GM19372 (cell line): ENCODE measurements around the gene DPY19L1.
"Not testable (repeated sequence)": the region's sequence is repeated elsewhere in the genome, so short reads cannot be mapped to it uniquely, and the experiment has no call there.

ENCODE experiments used
- ATAC-seq: cut with Tn5 transposase; IDR thresholded peaks from one replicate; pipeline ENCODE4 v1.9.1; 2021; ENCODE audit warnings: mild to moderate bottlenecking, low read depth, moderate library complexity; ENCODE audit not compliant: unreplicated experiment

DPY19L1 gene

DNA sequence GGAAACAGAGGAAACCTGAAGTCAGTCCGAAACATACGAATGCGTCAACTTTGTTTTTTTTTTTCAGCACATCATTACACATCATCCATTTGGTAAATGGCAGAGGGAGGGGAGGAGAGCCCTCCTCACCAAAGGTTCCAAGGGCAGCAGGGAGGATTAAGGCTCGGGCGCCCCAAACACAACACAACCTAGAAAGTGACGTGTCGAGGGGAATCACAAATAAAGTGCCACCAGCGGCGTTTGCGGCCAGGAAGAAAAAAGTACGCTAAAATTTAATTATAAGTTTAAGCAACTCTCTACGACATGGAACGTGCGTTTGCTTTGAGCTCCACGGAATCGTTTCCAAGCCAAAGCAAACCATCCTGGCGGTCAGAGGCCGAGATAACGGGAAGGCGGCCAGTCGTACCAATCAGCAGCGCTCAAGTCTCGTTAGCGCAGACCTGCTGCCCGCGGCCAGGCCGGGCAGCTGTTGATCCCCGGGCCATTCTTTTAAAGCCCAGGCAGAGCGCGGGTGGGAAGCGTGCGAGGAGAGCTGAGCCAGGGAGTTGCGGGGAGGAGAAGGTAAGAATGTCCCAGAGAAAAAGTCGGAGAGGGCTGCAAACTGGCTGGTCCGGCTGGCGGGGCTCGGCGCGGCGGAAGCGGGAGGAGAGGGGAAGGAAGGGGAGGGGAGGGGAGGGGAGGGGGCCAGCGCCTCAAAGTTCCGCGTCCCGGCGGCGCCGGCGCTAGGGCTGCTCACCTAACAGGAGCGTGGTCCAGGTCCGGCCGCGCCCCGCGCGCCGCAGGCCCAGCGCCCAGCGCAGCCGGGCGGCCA, 719 bp downstream of the DPY19L1 start:
- peak; percentile 13 for ATAC-seq

DNA sequence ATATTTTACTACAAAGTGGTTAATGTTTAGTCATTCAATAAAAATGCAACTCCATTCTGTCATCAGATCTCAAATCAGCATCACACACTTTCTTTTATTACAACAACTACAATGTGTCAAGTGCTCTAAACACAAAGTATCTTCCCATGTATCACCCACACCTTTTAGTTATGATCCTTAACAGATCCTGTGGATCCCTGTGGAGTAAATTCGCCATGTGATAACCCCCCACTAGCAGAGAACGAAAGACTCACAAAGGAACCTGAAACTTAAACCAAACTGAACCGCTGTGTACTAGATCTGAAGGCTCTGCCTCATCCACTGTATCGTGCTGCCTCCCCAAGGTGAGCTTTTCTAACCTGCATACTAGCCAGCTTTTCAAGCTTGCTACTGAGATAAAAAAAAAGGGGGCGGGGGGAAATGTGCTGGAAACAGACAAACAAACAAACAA, 1.7 kb downstream of the DPY19L1 start:
- no peak for ATAC-seq

DNA sequence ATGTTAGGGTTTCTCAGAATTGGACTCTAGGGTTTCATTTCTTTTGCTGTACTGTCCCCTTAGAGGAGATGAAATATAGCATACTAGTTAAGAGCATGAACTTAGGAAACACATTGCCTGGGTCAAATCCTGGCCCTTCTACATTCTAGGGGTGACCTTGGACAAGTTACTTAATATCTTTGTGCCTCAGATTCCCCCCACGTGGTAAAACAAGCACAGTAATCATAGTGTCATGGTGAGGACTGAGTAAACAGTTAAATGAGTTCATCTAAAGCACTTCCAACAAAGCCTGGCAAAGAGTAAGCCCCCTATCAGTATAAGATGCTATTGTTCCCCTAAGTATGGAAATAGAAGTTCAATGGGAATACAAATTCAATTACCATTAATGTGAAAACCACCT, 5.1 kb downstream of the DPY19L1 start:
- ATAC-seq = no peak

DNA sequence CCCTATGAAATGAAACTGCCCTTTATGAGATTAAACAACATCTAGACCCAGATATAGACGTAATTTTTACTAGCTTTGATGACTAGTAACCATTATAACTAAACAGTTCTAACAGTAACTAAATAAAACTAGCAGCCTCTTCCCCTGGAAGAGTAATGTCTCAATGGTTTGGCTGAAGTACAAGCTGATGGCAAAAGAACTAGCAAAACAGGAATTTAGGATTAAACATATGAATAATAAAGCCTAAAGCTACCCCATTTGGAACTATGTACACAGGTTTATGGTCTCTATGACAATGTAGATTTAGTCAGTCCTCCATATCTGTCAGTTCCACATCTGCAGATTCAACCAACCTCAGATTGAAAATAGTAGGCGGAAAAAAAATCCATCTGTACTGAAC, 6.4 kb downstream of the DPY19L1 start:
- ATAC-seq = no peak

DNA sequence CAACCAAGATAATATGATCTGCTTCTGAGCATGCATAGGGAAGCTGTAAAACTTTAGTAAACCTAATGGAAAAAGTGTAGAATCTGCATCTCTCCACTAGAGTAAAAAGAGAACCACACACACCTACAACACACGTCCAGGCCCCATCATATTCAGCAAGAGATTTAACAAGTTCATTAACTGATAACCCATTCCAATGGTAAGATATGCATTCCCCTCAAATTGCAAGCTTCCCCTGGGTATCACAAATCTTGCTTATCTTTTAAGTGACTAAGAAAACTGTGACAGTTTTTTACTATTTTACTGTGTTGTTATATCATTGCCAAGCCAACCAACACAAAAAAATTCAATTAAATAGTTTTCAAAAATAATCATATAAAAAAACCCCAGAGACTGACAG, 8.0 kb downstream of the DPY19L1 start:
- no peak for ATAC-seq

DNA sequence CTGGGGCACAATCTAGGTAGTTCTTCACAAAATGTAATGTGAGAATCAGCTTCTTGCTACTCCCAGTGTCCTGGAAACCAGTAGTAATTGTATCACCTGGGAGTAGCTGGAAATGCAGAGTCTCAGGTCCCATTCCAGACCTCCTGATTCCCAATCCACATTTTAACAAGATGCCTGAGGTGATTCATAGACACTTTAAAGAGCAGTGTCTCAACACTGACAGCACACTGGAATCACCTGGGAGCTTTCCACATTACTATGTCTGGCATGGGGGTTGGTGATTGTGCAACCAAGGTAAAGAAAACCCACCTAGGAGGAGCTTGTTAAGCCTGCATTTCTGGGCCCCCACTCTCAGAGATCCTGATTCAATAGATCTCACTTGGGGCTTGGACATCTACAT, 11.1 kb downstream of the DPY19L1 start:
- ATAC-seq = no peak

DNA sequence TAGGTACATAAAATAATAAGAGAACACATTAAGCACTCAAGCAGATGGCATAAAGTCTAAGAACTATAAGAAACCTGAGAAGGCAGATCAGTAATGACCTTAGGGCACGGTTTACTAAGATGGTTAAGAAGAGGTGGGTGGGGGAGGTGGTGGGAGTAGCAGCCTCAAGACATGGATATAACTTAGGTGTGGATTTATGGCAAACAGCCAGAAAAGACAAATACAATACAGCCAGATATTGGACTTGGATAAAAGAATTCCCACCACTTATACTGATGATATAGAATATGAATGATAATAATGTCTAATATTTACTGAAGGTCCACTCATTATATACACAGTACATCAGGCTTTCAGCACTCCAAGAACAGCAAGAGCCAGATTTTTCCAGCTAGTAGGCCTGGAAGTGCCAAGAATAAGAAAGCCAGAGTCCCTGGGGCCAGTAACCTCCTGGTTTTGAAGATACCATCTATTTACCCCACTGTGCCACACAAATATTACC, 11.9 kb downstream of the DPY19L1 start:
- no peak for ATAC-seq

DNA sequence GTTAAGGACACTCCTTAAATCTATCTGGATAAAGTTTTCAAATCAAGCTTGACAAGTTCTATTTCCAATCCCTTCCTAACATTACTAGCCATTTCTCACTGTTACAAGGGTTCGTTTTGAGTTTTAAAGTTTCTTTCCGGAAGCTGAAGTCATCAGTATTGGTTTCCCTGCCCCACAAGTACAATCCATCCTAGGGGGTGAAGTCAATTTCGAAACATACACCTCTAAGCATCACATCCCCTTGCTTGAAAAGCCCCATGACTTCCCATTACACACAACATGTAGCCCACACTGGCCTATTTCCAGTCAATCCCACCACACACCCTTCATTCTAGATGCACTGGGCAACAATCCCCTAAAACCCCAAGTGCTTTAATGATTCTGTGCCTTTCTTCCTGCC, 13.0 kb downstream of the DPY19L1 start:
- peak; percentile 64 for ATAC-seq

DNA sequence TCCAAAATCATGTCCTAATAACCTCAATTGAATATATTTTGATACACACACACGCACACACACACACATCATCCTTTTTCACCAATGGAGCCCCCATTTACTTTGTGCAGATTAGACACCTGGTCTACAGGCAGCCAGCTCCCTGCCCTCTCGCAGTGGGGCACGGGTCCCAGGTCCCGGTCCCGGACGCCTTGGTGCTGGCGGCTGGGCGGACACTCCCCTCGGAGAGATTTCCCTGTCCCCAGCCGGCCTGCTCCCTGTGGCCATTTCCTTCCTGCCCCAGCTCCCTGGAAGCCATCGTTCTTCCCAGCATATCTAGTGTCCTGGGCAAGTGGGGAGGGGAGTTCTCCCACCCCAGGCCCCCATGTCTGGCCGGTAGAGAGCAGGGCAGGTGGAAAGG, 14.6 kb downstream of the DPY19L1 start:
- no peak for ATAC-seq

DNA sequence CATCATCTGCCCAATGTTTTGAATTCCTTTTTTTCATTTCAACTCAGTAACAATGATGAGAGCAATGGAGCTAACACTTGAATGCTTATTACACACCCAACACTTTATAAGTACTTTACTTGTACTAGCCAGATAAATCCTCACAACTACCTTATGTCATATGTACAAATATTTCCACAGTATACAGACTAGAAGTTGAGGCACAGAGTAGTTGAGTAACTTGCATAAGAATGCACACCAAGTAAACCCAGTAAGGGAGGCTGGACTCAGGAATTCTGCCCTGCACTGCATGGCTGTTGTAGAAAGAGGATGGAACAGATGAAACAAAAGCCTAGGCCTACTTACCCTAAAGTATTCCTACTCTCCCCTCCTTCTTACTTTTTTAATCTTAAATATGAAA, 15.8 kb downstream of the DPY19L1 start:
- ATAC-seq = no peak

DNA sequence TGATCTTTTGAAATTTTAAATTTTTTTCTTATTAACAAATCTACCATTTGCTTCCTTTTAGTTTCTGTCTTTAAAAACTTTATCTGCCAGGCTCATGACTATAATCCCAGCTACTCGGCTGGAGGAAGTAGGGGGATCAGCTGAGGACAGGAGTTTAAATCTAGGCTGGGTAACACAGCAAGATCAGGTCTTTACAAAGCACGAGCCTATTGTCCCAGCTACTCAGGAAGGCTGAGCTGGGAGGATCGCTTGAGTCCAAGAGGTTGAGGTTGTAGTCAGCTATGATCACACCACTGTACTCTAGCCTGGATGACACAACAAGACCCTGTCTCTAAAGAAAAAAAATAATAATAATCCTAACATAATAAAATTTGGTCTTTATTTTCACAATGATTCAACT, 17.5 kb downstream of the DPY19L1 start:
- no peak for ATAC-seq

DNA sequence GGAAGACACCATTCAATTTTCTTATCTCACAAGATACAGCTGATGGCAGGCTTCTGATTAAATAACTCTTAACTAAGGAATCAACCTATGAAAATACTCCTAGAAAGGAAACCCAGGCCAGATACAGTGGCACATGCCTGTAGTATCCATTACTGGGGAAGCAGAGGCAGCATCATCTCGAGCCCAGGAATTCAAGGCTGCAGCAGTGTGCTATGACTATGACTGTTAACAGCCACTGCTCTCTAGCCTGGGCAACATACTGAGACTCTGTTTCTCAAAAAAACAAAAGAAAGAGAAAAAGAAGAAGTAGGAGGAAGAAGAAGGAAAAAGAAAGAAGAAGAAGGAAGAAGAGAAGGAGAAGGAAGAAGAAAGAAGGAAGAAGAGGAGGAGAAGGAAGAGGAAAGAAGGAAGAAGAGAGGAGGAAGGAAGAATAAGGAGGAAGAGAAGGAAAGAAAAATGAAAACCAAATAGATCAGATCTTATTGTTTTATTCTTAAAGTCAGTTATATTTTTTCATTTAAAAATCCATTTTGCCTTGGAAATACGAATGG, 18.0 kb downstream of the DPY19L1 start:
- no peak for ATAC-seq

DNA sequence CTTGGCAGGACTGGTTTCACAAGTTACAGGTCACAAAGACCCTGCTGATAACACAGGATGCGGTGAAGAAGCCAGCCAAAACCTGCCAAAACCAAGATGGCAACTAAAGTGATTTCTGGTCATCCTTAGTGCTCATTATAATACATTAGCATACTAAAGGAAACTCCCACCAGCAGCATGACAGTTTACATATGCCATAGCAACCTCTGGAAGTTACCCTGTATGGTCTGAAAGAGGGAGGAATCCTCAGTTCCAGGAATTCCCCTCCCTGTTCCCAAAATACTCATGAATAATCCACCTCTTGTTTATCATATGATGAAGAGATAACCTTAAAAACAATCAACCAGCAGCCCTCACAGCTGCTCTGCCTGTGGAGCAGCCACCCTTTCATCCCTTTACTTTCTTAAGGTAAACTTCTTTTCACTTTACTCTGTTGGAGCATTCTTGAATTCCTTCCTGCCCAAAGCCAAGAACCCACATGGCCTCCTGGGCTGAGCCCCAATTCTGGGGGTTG, 21.9 kb downstream of the DPY19L1 start:
- no peak for ATAC-seq

DNA sequence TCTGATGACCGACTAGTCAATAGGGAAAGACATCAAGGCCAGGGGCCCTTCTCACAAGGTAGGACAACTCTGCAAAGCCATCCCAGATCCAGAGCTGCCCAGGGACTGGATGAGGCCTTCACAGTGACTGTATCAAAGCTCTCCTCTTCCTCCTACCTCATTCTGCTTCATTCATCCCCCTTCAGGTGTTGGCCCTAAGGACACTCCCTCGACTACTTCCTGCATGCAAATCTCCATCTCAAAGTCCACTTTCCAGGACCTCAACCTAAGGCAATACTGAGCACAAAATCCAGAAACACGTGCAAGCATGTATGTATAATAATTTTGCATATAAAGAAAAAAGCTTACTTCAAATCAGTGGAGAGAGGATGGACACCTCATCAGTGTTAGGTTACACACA, 25.1 kb downstream of the DPY19L1 start:
- ATAC-seq = no peak

DNA sequence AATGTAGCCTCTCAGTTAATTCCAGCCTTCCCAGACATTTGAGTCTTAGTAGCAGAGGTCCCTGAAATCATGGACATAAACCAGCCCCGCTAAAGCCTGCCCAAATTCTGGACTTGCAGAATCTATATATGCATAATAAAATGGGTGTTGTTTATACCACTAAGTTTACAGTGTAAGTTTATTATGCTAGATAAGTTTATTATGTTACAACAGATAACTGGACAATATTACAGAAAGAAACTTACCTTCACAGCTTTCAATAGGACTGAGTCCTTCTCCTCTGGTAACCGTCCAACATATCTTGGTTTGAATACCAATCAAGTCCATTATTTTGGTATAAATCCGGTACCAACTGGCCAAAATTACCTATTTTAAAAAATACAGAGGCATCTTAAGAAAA, 26.2 kb downstream of the DPY19L1 start:
- no peak for ATAC-seq

DNA sequence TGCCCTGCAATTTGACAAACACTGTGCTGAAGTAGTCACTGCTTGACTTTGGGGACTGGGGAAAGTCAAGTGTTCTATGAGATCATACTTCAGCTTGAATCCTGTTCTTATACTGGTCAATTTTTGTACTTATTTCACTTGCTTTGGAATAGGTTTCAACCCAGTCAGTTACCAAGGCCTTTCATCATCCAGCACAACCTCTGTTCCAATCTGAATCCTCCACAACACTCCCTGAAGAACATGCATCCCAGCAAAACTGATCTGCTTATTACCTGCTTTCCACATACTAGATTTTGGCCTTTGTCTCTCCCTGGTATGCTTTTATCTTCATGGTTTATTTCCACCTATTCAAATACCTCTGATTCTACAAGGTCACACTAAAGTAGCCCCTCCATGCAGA, 29.5 kb downstream of the DPY19L1 start:
- ATAC-seq = no peak

DNA sequence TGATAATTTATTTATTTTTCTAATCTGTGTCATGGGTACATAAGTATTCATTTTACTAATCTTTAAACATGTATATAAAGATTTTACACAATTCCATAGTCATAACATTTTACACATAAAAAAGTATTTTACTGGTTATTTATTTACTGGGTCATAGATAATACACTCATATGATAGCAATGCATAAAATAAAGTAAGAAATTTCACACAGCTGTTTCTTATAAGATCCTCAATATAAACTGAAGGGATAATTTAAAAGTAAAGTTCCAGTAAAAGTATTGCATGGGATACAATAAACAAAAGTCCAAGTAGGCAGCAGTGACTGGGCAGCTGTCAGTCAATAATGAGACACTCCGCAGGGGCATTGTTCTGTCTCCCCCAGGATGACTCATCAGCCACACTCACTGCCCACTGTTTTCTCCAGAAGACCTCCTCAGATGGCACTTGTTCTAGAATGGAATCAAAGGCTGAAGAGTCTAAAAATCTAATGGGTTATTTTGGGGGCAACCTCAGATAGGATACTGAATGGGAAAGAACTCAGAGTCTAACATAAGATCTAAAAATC, 32.7 kb downstream of the DPY19L1 start:
- no peak for ATAC-seq

DNA sequence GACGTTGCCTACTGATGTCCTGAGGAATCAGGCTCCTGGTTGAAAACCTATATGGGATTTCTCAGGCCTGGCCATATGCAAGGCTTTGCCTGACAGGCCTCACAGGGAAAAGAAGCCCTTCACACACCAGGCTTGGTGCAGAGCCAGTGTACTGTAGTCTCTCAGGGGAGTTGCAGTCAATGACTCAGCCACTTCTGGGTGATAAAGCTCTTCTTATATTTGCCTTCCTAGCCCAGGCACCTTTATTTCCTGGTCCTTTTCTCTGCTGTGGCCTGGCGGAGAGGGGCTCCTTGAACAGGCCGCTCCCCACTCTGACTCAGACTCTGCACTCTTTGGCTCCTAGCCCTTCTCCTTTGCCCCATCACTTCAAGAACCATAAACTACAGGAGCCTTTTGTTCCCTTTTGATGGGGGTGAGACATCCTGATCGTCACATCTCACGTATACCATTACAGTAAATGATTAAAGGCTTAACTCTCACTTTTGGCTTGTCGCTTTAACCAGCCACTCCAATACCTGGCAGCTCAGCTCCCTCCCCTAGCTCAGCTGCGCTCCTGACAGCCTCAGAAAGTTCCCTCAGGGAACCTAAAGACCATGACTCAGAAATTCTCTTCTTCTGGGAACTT, 33.5 kb downstream of the DPY19L1 start:
- no peak for ATAC-seq

DNA sequence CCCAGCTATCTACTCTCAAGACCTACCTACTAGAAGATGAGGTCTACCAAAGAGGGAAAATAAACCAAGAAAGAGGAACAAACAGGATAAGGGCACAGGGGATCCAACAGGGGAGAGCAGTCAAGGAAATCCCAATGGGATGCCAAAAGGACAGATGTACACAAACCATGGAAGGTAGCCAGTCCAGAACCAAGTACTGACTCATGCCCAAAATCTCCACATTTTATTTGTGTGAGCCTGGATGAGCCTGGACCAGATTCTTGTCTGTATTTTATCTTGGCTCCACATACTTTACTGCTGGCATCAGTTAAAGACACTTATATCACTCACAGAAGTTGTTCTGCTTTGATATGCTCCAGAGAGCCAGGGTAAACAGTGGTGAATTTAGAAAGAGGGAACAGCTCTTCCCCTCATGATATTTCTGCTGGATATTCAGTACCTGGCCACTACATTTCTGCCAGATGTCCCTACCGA, 34.1 kb downstream of the DPY19L1 start:
- not testable (repeated sequence) for ATAC-seq

DNA sequence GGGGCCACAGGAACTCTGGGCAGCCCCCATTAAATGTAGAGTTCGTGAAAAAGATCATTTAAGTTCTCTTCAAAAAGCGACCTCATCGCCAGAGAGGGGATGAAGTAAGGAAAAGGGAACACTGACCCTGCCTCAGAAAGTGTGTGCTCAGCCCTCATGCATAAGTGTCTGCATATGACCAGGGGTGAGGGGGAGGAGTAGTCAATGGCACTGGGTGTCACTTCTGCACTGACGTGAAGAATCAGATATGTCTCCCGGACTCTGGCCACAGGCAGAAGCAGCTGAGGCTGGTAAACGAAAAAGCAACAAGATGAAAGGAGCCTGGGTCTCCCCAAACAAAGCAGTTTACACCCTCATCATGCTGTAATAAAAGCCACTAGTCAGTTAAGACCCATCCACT, 39.0 kb downstream of the DPY19L1 start:
- ATAC-seq = not testable (repeated sequence)
